NB4 (cell line): ENCODE results near the gene NPLOC4.

Source experiments
- DNase-seq: peaks from one replicate; pipeline ENCODE4 v3.0.0; 2010; ENCODE audit warnings: low read depth
- H3K4me3 ChIP-seq: one replicate; pipeline ENCODE4 v1.5.1; 2011; ENCODE audit warnings: mild to moderate bottlenecking, low read depth, low read length, moderate library complexity
- MYC ChIP-seq: IDR thresholded peaks from 2 replicates; pipeline ENCODE4 v1.6.1; 2011; ENCODE audit warnings: low read depth, low read length
- POLR2A ChIP-seq: IDR thresholded peaks from 2 replicates; pipeline ENCODE4 v1.6.1; 2011; ENCODE audit warnings: mild to moderate bottlenecking; ENCODE audit not compliant: insufficient read length; ENCODE audit errors: extremely low read depth
- TF ChIP-seq, protein P1 (sequence below): IDR thresholded peaks from 2 replicates; pipeline ENCODE4 v1.6.1; 2011; ENCODE audit warnings: low read depth, low read length
- TF ChIP-seq, protein P2 (sequence below): IDR thresholded peaks from one replicate; pipeline ENCODE4 v1.5.1; 2012; ENCODE audit warnings: low read depth, low read length

NPLOC4 gene

DNA sequence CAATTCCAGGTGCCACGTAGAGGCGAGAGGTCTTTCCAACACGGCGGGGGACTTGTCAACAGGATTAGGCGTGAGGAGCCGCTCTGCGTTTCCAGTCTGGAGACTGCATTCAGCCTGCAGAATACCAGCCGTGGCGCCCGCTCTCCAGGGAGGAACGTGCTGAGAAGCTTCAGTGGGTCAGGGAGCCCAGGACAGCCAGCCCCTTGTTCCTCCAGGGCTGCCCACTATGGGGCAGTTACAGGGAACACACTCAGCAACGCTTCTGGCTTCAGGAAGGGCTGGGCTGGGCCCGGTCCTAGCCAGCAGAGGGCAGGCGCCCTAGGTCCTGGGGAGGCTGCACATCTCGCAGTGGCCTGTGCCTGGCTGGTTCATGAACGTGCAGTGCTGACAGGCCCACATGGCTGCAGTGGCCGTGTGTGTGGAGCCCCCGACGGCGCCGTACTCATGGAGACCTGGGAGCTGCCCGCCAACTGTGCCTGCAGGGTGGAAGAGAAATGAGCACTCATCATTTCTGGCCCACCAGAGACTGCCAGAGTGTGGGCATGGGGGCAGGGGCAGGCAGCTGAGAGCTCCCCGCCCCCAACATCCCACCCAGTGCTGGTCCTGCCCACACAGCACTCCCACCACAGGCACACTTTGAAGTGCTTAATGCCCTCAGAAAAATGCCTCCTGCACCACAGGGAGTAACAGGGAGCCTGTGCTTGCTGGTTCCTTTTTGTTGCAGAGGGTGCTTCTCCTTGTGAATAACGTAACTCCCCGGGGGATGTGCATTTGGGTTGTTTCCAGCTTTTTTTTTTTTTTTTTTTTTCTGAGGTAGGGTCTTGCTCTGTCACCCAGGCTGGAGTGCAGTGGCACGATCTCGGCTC lies 77.7 kb downstream of the NPLOC4 start:
- TF ChIP-seq, protein P1, sequence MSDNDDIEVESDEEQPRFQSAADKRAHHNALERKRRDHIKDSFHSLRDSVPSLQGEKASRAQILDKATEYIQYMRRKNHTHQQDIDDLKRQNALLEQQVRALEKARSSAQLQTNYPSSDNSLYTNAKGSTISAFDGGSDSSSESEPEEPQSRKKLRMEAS, result no peak
- TF ChIP-seq POLR2A (no peak), MYC (peak; percentile 48; the same call in 1 of the 2 replicates)
- TF ChIP-seq, protein P2, sequence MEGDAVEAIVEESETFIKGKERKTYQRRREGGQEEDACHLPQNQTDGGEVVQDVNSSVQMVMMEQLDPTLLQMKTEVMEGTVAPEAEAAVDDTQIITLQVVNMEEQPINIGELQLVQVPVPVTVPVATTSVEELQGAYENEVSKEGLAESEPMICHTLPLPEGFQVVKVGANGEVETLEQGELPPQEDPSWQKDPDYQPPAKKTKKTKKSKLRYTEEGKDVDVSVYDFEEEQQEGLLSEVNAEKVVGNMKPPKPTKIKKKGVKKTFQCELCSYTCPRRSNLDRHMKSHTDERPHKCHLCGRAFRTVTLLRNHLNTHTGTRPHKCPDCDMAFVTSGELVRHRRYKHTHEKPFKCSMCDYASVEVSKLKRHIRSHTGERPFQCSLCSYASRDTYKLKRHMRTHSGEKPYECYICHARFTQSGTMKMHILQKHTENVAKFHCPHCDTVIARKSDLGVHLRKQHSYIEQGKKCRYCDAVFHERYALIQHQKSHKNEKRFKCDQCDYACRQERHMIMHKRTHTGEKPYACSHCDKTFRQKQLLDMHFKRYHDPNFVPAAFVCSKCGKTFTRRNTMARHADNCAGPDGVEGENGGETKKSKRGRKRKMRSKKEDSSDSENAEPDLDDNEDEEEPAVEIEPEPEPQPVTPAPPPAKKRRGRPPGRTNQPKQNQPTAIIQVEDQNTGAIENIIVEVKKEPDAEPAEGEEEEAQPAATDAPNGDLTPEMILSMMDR, result peak; percentile 53
- DNase-seq, result peak; percentile 92
- no peak overlapping the region for H3K4me3 ChIP-seq

GRCh38 chr17:81558115-81558468 lies 78.8 kb downstream of the NPLOC4 start:
- no peak overlapping the region for H3K4me3 ChIP-seq
- DNase-seq, result no peak
- TF ChIP-seq, protein P1, result no peak
- TF ChIP-seq, protein P2, result no peak
- TF ChIP-seq MYC (no peak), POLR2A (no peak)

DNA sequence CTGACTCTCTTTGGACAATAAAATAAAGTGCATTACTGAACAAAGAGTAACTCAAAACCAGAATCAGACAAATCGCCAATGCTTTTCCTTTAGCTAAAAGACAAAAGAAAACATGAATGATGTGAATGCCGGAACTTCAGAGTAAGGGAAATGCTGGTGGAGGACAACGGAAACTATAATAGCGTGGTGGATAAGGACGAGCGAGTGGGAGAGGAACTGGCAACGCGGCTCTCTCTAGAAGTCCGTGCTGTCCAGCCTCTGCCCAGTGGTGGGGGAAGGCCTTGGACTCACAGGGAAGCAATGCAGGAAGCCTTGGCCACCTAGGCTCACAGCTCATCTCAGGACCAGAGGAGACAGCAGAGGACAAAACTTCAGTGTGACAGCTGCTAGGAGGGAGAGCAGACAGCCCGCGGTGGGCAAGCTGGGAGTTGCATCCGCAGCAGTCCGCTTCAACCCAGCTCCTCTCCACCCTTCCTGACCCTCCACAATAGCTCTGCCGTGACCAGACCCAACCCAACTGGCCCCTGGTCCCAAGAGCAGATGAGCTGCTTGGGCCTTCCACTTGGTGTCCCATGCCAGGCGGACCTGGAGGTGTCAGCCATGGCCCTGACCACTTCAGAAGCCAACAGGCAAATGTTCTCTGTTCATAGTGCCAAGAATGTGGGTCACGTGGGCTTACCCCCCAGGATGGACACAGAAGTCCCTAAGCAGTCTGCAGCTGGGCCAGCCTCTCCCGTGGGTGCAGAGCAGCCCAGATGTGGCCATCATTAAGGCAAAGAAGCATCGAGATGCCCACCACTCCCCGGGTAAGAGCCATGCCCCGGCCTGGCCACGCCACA lies 79.4 kb downstream of the NPLOC4 start:
- no peak for DNase-seq
- TF ChIP-seq, protein P2, result no peak
- TF ChIP-seq, protein P1, result no peak
- TF ChIP-seq POLR2A (no peak), MYC (no peak)
- no peak overlapping the region for H3K4me3 ChIP-seq

DNA sequence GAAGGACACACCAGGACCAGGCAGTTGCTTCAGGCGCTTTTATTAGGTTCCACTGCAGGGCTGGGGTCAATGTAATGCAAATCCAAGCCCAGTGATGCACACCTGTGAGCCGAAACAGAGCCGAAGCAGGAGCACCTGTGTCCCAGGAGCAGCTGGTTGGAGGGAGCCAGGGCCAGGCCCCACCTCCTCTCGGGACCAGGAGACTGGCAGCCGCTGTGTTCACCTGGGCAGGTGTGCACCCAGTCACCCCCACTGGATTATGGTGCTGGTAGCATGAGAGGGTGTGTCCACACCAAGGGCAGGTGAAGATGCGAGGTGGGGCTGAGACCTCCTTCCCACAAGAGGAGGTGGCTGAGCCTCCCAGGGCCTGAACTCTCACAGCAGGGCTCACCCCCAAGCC lies 80.0 kb downstream of the NPLOC4 start:
- DNase-seq, result no peak
- TF ChIP-seq, protein P2, result no peak
- TF ChIP-seq MYC, result no peak
- TF ChIP-seq POLR2A, result no peak
- TF ChIP-seq, protein P1, result no peak
- H3K4me3 ChIP-seq, result no peak overlapping the region

GRCh38 chr17:81556175-81556691 lies 80.7 kb downstream of the NPLOC4 start:
- TF ChIP-seq, protein P1, result no peak
- TF ChIP-seq, protein P2, result no peak
- H3K4me3 ChIP-seq, result no peak overlapping the region
- peak; percentile 67 for DNase-seq
